LNCaP clone FGC (cell line): ENCODE measurements around the gene ST8SIA4.
"Not testable (repeated sequence)": the region's sequence is repeated elsewhere in the genome, so short reads cannot be mapped to it uniquely, and the experiment has no call there.

Source experiments
- DNase-seq: peaks from one replicate; pipeline ENCODE4 v3.0.0-alpha.2; 2011; ENCODE audit warnings: low read depth
- H3K4me3 ChIP-seq: 2 replicates; pipeline ENCODE4 v1.5.1; 2011; ENCODE audit warnings: mild to moderate bottlenecking, low read depth, low read length, control low read depth
- TF ChIP-seq, protein P1 (sequence below): IDR thresholded peaks from 2 replicates; pipeline ENCODE4 v1.5.1; 2012; ENCODE audit warnings: mild to moderate bottlenecking; ENCODE audit not compliant: control insufficient read depth, insufficient read depth; ENCODE audit errors: extremely low read depth

Gene ST8SIA4

DNA sequence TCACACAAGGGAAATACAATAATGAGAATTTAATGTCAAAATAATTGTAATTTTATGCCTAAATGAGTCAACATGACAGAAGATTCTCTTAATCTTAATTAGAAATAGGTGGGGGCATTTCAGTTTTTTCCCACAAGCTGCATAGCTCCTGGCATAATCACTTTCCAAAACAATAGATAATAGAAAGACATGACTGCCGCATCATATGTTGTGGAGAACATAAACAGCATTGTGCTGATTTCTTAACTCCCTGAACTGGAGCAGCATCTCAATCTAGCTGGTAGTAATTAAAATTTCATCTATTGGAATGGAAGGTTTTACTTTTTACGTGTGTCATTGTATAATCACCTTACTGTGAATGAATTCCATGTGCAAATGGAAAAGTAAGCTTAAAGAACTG lies 112.1 kb downstream of the ST8SIA4 start:
- TF ChIP-seq, protein P1, sequence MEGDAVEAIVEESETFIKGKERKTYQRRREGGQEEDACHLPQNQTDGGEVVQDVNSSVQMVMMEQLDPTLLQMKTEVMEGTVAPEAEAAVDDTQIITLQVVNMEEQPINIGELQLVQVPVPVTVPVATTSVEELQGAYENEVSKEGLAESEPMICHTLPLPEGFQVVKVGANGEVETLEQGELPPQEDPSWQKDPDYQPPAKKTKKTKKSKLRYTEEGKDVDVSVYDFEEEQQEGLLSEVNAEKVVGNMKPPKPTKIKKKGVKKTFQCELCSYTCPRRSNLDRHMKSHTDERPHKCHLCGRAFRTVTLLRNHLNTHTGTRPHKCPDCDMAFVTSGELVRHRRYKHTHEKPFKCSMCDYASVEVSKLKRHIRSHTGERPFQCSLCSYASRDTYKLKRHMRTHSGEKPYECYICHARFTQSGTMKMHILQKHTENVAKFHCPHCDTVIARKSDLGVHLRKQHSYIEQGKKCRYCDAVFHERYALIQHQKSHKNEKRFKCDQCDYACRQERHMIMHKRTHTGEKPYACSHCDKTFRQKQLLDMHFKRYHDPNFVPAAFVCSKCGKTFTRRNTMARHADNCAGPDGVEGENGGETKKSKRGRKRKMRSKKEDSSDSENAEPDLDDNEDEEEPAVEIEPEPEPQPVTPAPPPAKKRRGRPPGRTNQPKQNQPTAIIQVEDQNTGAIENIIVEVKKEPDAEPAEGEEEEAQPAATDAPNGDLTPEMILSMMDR: no peak
- H3K4me3 ChIP-seq: no peak overlapping the region
- no peak for DNase-seq

DNA sequence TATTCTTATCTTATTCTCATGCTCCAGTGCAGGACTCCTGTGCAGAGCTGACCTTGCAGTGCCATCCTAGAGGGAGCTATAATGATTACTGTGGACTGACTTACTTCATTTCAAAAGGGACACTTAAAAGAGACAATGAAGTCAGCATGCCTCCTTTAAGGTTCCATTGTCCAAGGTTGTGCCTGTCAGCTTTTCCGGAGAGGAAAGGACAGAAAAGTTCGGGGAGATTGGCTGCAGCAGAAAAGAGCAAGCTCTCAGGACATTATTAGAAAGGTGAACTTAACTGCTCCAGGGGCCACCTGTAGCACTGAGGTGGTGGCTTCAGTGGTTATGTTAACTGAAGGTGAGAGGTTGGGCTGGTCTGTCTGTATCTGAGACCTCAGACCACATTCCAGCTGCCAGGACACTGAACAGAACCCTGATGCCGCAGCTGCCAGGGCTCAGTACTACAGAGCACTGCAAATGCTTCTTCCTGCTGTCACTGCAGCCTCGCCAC lies 112.9 kb downstream of the ST8SIA4 start:
- TF ChIP-seq, protein P1: peak; percentile 32; the same call in 1 of the 2 replicates
- H3K4me3 ChIP-seq: no peak overlapping the region
- no peak for DNase-seq

DNA sequence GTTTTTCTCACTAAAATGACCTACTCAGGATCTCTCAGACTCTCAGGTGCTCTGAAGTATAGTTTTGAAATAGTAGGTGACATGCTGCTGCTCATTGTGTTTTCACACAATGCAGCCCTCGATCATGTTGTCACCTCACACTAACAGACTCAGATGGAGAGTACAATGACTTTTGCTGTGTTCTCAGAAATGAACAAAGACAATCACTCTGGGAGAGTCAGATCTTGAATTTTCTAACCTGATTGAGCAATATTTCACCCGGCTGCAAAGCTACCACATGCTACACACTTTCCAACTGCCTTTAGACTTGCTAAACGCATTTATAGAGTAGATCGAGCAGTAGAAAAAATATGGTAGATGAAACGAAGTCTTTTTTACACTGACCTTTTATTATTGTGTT lies 113.4 kb downstream of the ST8SIA4 start:
- no peak for DNase-seq
- TF ChIP-seq, protein P1: no peak
- H3K4me3 ChIP-seq: no peak overlapping the region

DNA sequence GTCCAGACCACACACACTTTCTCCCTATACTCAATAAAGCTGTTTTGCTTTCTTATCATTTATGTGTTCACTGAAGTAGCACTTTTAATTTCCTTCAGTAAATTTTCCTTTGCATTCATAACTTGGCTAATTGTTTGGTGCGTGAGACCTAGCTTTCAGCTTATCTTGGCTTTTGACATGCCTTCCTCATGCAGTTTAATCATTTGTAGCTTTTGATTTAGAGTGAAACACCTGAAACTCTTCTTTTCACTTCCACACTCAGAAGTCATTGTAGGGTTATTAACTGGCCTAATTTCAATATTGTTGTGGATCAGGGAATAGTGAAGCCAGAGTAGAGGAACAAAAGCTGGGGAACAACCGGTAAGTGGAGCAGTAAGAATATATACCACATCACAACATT lies 114.7 kb downstream of the ST8SIA4 start:
- no peak for DNase-seq
- TF ChIP-seq, protein P1: no peak
- H3K4me3 ChIP-seq: no peak overlapping the region

DNA sequence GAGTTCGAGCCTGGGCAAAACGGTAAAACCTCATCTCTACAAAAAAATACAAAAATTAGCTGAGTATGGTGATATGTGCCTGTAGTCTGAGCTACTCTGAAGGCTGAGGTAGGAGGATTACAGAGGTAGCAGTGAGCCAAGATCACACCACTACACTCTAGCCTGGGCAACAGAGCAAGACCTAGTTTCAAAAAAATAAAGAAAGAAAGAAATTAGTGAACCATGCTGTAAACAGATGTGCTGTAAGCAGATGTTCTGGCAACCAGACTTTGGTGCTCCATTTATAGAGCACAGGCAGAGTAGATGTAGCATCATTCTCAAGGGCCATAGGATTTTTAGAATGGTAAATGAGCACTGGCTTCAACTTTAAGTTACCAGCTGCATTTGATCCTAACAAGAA lies 115.4 kb downstream of the ST8SIA4 start:
- TF ChIP-seq, protein P1: no peak
- H3K4me3 ChIP-seq: no peak overlapping the region
- DNase-seq: no peak

DNA sequence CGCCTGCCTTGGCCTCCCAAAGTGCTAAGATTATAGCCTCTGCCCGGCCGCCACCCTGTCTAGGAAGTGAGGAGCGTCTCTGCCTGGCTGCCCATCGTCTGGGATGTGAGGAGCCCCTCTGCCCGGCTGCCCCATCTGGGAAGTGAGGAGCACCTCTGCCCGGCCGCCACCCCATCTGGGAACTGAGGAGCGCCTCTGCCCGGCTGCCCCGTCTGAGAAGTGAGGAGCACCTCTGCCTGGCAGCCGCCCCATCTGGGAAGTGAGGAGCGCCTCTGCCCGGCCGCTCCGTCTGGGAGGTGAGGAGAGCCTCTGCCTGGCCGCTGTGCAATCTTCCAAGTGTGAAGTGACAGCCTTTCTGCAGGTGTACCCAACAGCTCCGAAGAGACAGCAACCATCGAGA lies 117.5 kb downstream of the ST8SIA4 start:
- not testable (repeated sequence) for DNase-seq, H3K4me3 ChIP-seq

DNA sequence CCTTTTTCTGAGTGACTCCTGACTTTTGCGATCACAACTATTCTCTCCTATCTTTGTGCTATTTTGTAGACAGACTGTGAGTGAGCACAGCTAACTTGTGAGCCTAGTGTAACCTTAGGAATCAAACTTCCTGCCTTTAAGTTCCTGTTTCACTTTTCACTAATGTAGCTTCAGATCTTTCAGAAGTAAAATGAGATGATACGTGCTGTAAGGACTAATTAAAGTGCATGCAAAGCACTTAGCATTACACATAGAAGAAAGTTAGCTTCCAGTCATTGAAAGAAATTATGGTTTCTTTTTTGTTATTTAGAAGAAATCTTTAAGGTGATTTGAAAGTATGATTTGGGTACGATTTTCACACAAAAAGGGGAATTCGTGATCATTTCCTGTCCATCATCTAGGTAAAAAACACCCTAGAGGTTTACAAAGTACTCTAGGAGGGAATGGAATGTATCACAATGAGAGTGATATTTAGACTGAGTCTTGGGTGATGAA lies 122.7 kb downstream of the ST8SIA4 start:
- no peak overlapping the region for H3K4me3 ChIP-seq
- DNase-seq: no peak
- TF ChIP-seq, protein P1: no peak
